ENCODE measurements around the gene CDC16. TPM values are rescaled to one million over a fixed set of nuclear protein-coding genes. Genes with fewer than 3 reads are reported as not detected.
"Not testable (repeated sequence)": the region's sequence is repeated elsewhere in the genome, so short reads cannot be mapped to it uniquely, and the experiment has no call there.

The CDC16 gene
- 102 to 109 TPM (median 102 TPM) in 3 replicates for total RNA-seq

GRCh38 chr13:114234645-114235421, at the start of gene CDC16:
Gene CDC16 (plus strand): TSS chr13:114234897. CDS start chr13:114235085, 188 bp downstream.
- H3K4me3 Mint-ChIP-seq: peak within 1 kb of the TSS; percentile 81
- no peak for TF ChIP-seq CTCF (IDR thresholded peaks at IDR 0.05; ENCODE audit: unreplicated experiment)
- H3K4me1 Mint-ChIP-seq: peaks cover 24% of the 10 kb centered on the region
- H3K36me3 Mint-ChIP-seq: peaks cover 14% of the 10 kb centered on the region
- peak; percentile 77 to 81 for DNase-seq (ENCODE audit: low spot score in 2 of 2, unreplicated experiment in 2 of 2)
- peaks cover 25% of the 10 kb centered on the region for H3K27me3 Mint-ChIP-seq (ENCODE audit: low read depth)
- H3K9me3 Mint-ChIP-seq: peaks cover 3% of the 10 kb centered on the region
- H3K27ac Mint-ChIP-seq: peak within 1 kb of the TSS; percentile 89

GRCh38 chr13:114185182-114185971, 49.3 kb upstream of the CDC16 start:
- H3K27ac Mint-ChIP-seq: no peak overlapping the region
- no peak for TF ChIP-seq CTCF (IDR thresholded peaks at IDR 0.05; ENCODE audit: unreplicated experiment)
- no peaks in the 10 kb centered on the region for H3K4me1 Mint-ChIP-seq
- H3K9me3 Mint-ChIP-seq: peaks cover 10% of the 10 kb centered on the region
- no peaks in the 10 kb centered on the region for H3K36me3 Mint-ChIP-seq
- no peak overlapping the region for H3K4me3 Mint-ChIP-seq
- H3K27me3 Mint-ChIP-seq (ENCODE audit: low read depth): peaks cover 2% of the 10 kb centered on the region
- DNase-seq (ENCODE audit: low spot score in 2 of 2, unreplicated experiment in 2 of 2): no peak

- no peak for TF ChIP-seq CTCF (IDR thresholded peaks at IDR 0.05; ENCODE audit: unreplicated experiment)
- no peak for DNase-seq (ENCODE audit: low spot score in 2 of 2, unreplicated experiment in 2 of 2)
- Mint-ChIP-seq H3K4me1 (no peaks in the 10 kb centered on the region), H3K36me3 (no peaks in the 10 kb centered on the region), H3K4me3 (no peak overlapping the region), H3K27ac (no peak overlapping the region), H3K27me3 (ENCODE audit: low read depth) (peaks cover 5% of the 10 kb centered on the region), H3K9me3 (peaks cover 20% of the 10 kb centered on the region)
Measured at GRCh38 chr13:114194853-114195252, 39.8 kb upstream of the CDC16 start.

- TF ChIP-seq CTCF (IDR thresholded peaks at IDR 0.05; ENCODE audit: unreplicated experiment): no peak
- no peaks in the 10 kb centered on the region for H3K4me1 Mint-ChIP-seq
- H3K9me3 Mint-ChIP-seq: peaks cover 2% of the 10 kb centered on the region
- H3K27me3 Mint-ChIP-seq (ENCODE audit: low read depth): no peaks in the 10 kb centered on the region
- H3K4me3 Mint-ChIP-seq: no peak overlapping the region
- no peak for DNase-seq (ENCODE audit: low spot score in 2 of 2, unreplicated experiment in 2 of 2)
- no peak overlapping the region for H3K27ac Mint-ChIP-seq
- no peaks in the 10 kb centered on the region for H3K36me3 Mint-ChIP-seq
Measured at GRCh38 chr13:114196629-114197028, 38.1 kb upstream of the CDC16 start.

- H3K4me3 Mint-ChIP-seq: no peak overlapping the region
- no peaks in the 10 kb centered on the region for H3K27me3 Mint-ChIP-seq (ENCODE audit: low read depth)
Measured at GRCh38 chr13:114198556-114198955, 36.1 kb upstream of the CDC16 start.

GRCh38 chr13:114199526-114199925, 35.2 kb upstream of the CDC16 start:
- not testable (repeated sequence) for H3K4me1 Mint-ChIP-seq; H3K36me3 Mint-ChIP-seq; H3K4me3 Mint-ChIP-seq; H3K9me3 Mint-ChIP-seq; DNase-seq (ENCODE audit: low spot score in 2 of 2, unreplicated experiment in 2 of 2); H3K27ac Mint-ChIP-seq; H3K27me3 Mint-ChIP-seq (ENCODE audit: low read depth)

More at GRCh38 chr13:114198556-114198955, 36.1 kb upstream of the CDC16 start:
- TF ChIP-seq CTCF (IDR thresholded peaks at IDR 0.05; ENCODE audit: unreplicated experiment): no peak
- H3K4me1 Mint-ChIP-seq: no peaks in the 10 kb centered on the region
- H3K9me3 Mint-ChIP-seq: no peaks in the 10 kb centered on the region
- no peak overlapping the region for H3K27ac Mint-ChIP-seq
- no peaks in the 10 kb centered on the region for H3K36me3 Mint-ChIP-seq
- DNase-seq (ENCODE audit: low spot score in 2 of 2, unreplicated experiment in 2 of 2): no peak
